ENCODE measurements around the gene GYS2. TPM values are rescaled to one million over a fixed set of nuclear protein-coding genes. Genes with fewer than 3 reads are reported as not detected.

Gene GYS2
- total RNA-seq, 1 experiment from 2014 or later: 0.66 TPM

DNA sequence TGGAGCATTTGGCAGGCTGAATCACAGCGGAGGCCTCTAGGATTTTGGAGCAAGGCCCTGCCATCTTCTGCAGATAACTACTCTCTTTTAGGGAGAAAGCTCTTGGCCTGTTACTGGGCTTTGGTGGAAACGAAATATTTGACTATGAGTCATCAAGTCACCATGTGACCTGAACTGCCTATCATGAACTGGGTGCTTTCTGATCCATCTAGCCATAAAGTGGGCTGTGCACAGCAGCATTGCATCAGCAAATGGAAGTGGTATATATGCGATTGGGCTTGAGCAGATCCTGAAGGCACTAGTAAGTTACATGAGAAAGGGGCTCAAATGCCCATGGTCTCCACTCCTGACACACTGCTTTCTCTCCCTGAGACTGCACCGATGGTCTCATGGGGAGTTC lies 21.1 kb downstream of the GYS2 start:
- H3K27ac Mint-ChIP-seq (ENCODE audit: unreplicated experiment): no peak overlapping the region
- no peak for DNase-seq
- peaks cover 8% of the 10 kb centered on the region; the same call in 1 of the 2 replicates for H3K9me3 ChIP-seq
- no peaks in the 10 kb centered on the region; the same call in 1 of the 2 replicates for H3K36me3 ChIP-seq (ENCODE audit: control insufficient read depth, insufficient read depth, low read length)
- POLR2A ChIA-PET: no interaction called here
- H3K27me3 Mint-ChIP-seq (ENCODE audit: insufficient read depth, unreplicated experiment): no peaks in the 10 kb centered on the region
- intact Hi-C loops (cut with micrococcal nuclease; ENCODE audit: unreplicated experiment): no loop called here
- H3K4me1 Mint-ChIP-seq (ENCODE audit: low read depth, unreplicated experiment): peaks cover 32% of the 10 kb centered on the region
- TF ChIP-seq, protein P1, sequence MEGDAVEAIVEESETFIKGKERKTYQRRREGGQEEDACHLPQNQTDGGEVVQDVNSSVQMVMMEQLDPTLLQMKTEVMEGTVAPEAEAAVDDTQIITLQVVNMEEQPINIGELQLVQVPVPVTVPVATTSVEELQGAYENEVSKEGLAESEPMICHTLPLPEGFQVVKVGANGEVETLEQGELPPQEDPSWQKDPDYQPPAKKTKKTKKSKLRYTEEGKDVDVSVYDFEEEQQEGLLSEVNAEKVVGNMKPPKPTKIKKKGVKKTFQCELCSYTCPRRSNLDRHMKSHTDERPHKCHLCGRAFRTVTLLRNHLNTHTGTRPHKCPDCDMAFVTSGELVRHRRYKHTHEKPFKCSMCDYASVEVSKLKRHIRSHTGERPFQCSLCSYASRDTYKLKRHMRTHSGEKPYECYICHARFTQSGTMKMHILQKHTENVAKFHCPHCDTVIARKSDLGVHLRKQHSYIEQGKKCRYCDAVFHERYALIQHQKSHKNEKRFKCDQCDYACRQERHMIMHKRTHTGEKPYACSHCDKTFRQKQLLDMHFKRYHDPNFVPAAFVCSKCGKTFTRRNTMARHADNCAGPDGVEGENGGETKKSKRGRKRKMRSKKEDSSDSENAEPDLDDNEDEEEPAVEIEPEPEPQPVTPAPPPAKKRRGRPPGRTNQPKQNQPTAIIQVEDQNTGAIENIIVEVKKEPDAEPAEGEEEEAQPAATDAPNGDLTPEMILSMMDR (IDR thresholded peaks at IDR 0.05; ENCODE audit: insufficient read depth in 1 of 2, low read depth in 1 of 2, low read length in 1 of 2, severe bottlenecking in 1 of 2, unreplicated experiment in 1 of 2): no peak
- H3K4me3 Mint-ChIP-seq (ENCODE audit: unreplicated experiment): no peak overlapping the region
- no peaks in the 10 kb centered on the region for H3K27me3 ChIP-seq (replicated peaks; ENCODE audit: control insufficient read depth, insufficient read depth, low read length)
- no peak overlapping the region for H3K4me3 ChIP-seq (ENCODE audit: low read depth, low read length)
- peaks cover 31% of the 10 kb centered on the region for H3K9me3 Mint-ChIP-seq (ENCODE audit: unreplicated experiment)
- CTCF ChIA-PET: no interaction called here
- BruUV-seq (replicated peaks): no TSS peak
- H3K36me3 Mint-ChIP-seq (ENCODE audit: insufficient read depth, unreplicated experiment): peaks cover 8% of the 10 kb centered on the region
- H3K4me1 ChIP-seq: peaks cover 36% of the 10 kb centered on the region

DNA sequence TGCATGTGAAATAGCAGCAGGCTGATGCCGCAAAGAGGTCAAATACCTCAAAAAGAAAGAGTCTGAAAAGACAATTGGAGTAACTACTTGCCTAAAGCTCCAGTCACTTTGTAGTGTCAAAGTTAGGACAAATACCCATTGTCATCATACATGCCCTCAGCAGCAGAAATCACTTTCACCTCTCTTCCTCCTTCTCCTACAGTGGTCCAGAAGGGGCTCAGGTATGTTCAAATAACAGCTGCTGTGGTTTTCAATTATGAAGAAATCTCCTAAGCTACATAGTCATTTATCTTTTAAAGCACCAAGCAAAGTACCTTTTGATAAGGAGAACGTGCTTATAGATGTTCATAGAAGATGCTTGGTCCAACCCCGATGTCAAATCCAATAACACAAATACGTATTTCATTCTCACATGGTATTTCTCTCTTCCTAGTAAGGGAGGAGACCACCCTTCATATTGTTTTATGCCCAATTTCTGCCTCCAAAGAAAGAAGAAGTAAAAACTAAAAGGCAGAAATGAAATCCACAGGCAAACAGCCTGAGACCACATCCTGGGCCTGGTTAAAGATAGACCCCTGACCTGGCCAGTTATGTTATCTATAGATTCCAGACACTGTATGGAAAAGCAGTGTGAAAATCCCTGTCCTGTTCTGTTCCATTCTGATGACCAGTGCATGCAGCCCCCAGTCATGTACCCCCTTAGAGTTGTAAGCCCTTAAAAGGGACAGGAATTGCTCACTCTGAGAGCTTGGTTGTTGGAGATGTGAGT lies 23.7 kb downstream of the GYS2 start:
- no peak for DNase-seq
- H3K27ac Mint-ChIP-seq (ENCODE audit: unreplicated experiment): peak overlapping the region; percentile 0
- TF ChIP-seq, protein P1 (IDR thresholded peaks at IDR 0.05; ENCODE audit: insufficient read depth in 1 of 2, low read depth in 1 of 2, low read length in 1 of 2, severe bottlenecking in 1 of 2, unreplicated experiment in 1 of 2): no peak
- POLR2A ChIA-PET: no interaction called here
- CTCF ChIA-PET: interaction anchor here (0.5 kb wide), 1 partner anchor 117 kb away, joined by 3 read pairs; no protein-coding TSS in a partner anchor
- Histone ChIP-seq H3K27me3 (replicated peaks; ENCODE audit: control insufficient read depth, insufficient read depth, low read length) (no peaks in the 10 kb centered on the region), H3K4me3 (ENCODE audit: low read depth, low read length) (no peak overlapping the region), H3K36me3 (ENCODE audit: control insufficient read depth, insufficient read depth, low read length) (no peaks in the 10 kb centered on the region; the same call in 1 of the 2 replicates), H3K9me3 (no peaks in the 10 kb centered on the region), H3K4me1 (peaks cover 62% of the 10 kb centered on the region)
- peaks cover 17% of the 10 kb centered on the region for H3K9me3 Mint-ChIP-seq (ENCODE audit: unreplicated experiment)
- BruUV-seq (replicated peaks): no TSS peak
- intact Hi-C loops (cut with micrococcal nuclease; ENCODE audit: unreplicated experiment): loop anchor here (2.0 kb wide), 1 partner anchor 24 kb away; the partner anchor contains the start of gene GYS2
- peaks cover 57% of the 10 kb centered on the region for H3K4me1 Mint-ChIP-seq (ENCODE audit: low read depth, unreplicated experiment)
- no peaks in the 10 kb centered on the region for H3K27me3 Mint-ChIP-seq (ENCODE audit: insufficient read depth, unreplicated experiment)
- peaks cover 8% of the 10 kb centered on the region for H3K36me3 Mint-ChIP-seq (ENCODE audit: insufficient read depth, unreplicated experiment)
- H3K4me3 Mint-ChIP-seq (ENCODE audit: unreplicated experiment): no peak overlapping the region

DNA sequence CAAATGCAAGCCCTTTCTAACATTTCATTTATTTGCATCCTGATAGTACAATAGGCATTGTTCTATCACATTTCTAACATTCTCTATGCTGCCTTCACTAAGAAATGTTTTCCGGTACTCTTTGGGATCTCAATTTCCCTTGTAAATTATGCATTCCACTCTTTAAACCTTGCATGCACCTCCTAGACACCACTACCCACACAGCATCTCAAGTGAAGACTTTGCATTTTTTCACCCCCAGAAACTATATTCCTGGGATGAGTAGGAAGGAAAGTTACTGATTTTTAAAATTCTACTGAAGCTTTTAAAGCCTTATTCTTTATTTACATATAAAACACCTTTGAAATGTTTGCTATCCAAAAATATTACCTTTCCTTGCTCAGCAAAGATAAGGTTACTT lies 27.1 kb downstream of the GYS2 start:
- H3K36me3 ChIP-seq (ENCODE audit: control insufficient read depth, insufficient read depth, low read length): no peaks in the 10 kb centered on the region
- peaks cover 17% of the 10 kb centered on the region for H3K9me3 Mint-ChIP-seq (ENCODE audit: unreplicated experiment)
- BruUV-seq (replicated peaks): no TSS peak
- POLR2A ChIA-PET: no interaction called here
- H3K27me3 ChIP-seq (replicated peaks; ENCODE audit: control insufficient read depth, insufficient read depth, low read length): no peaks in the 10 kb centered on the region
- TF ChIP-seq, protein P1 (IDR thresholded peaks at IDR 0.05; ENCODE audit: insufficient read depth in 1 of 2, low read depth in 1 of 2, low read length in 1 of 2, severe bottlenecking in 1 of 2, unreplicated experiment in 1 of 2): no peak
- intact Hi-C loops (cut with micrococcal nuclease; ENCODE audit: unreplicated experiment): loop anchor here (1.0 kb wide), 1 partner anchor 76 kb away; the partner anchor contains the start of genes GOLT1B and RECQL
- H3K4me1 Mint-ChIP-seq (ENCODE audit: low read depth, unreplicated experiment): peaks cover 68% of the 10 kb centered on the region
- CTCF ChIA-PET: no interaction called here
- peaks cover 8% of the 10 kb centered on the region for H3K36me3 Mint-ChIP-seq (ENCODE audit: insufficient read depth, unreplicated experiment)
- no peak overlapping the region for H3K4me3 ChIP-seq (ENCODE audit: low read depth, low read length)
- H3K4me3 Mint-ChIP-seq (ENCODE audit: unreplicated experiment): no peak overlapping the region
- no peaks in the 10 kb centered on the region for H3K27me3 Mint-ChIP-seq (ENCODE audit: insufficient read depth, unreplicated experiment)
- peaks cover 63% of the 10 kb centered on the region for H3K4me1 ChIP-seq
- H3K27ac Mint-ChIP-seq (ENCODE audit: unreplicated experiment): peak overlapping the region; percentile 2
- H3K9me3 ChIP-seq: no peaks in the 10 kb centered on the region
- no peak for DNase-seq

Data from Caco-2 (cell line).